HG03571 (cell line): Measurements from ENCODE around the gene PRR19.
"Not testable (repeated sequence)": the region's sequence is repeated elsewhere in the genome, so short reads cannot be mapped to it uniquely, and the experiment has no call there.

ENCODE experiments used
- ATAC-seq: cut with Tn5 transposase; IDR thresholded peaks from one replicate; pipeline ENCODE4 v1.9.1; 2021; ENCODE audit not compliant: unreplicated experiment

The PRR19 gene

GRCh38 chr19:42325308-42325895, 23.5 kb downstream of the PRR19 start, which contains the start of gene MEGF8:
TSS of gene MEGF8 (plus strand) at chr19:42325635. CDS start at chr19:42326244, 609 bp downstream.
- ATAC-seq = peak; percentile 87

GRCh38 chr19:42325896-42326771, 24.2 kb downstream of the PRR19 start:
- ATAC-seq = peak; percentile 10

GRCh38 chr19:42326969-42327368, 25.0 kb downstream of the PRR19 start:
- no peak for ATAC-seq

- no peak for ATAC-seq
Observed at GRCh38 chr19:42327381-42327780, 25.4 kb downstream of the PRR19 start.

GRCh38 chr19:42328106-42328505, 26.2 kb downstream of the PRR19 start:
- no peak for ATAC-seq

- ATAC-seq = no peak
Observed at GRCh38 chr19:42328854-42329253, 26.9 kb downstream of the PRR19 start.

- ATAC-seq = no peak
Observed at GRCh38 chr19:42330241-42330711, 28.3 kb downstream of the PRR19 start.

- ATAC-seq = not testable (repeated sequence)
Observed at GRCh38 chr19:42331333-42331732, 29.4 kb downstream of the PRR19 start.

GRCh38 chr19:42332059-42332458, 30.1 kb downstream of the PRR19 start:
- no peak for ATAC-seq

- no peak for ATAC-seq
Observed at GRCh38 chr19:42333018-42333417, 31.1 kb downstream of the PRR19 start.

GRCh38 chr19:42333975-42334696, 32.2 kb downstream of the PRR19 start:
- ATAC-seq = no peak

- no peak for ATAC-seq
Observed at GRCh38 chr19:42334697-42335373, 32.9 kb downstream of the PRR19 start.

GRCh38 chr19:42335374-42335936, 33.5 kb downstream of the PRR19 start:
- no peak for ATAC-seq

GRCh38 chr19:42335971-42336370, 34.0 kb downstream of the PRR19 start:
- no peak for ATAC-seq

- ATAC-seq = not testable (repeated sequence)
Observed at GRCh38 chr19:42339126-42339860, 37.4 kb downstream of the PRR19 start.

GRCh38 chr19:42339922-42340321, 38.0 kb downstream of the PRR19 start:
- not testable (repeated sequence) for ATAC-seq

GRCh38 chr19:42343344-42344110, 41.6 kb downstream of the PRR19 start:
- no peak for ATAC-seq

GRCh38 chr19:42344336-42344893, 42.5 kb downstream of the PRR19 start:
- ATAC-seq = no peak
